T-cell (primary cell): ENCODE measurements around the gene CLPX. TPM values are rescaled to one million over a fixed set of nuclear protein-coding genes. Genes with fewer than 3 reads are reported as not detected.
"Not testable (repeated sequence)": the region's sequence is repeated elsewhere in the genome, so short reads cannot be mapped to it uniquely, and the experiment has no call there.

Experiments used
- ATAC-seq, 4 experiments: fragments of 200-7000 bp in 3 of 4; fragments of 150-1000 bp in 1 of 4; cut with Tn5 transposase; replicated peaks in 1 of 4; 1 replicate in 3 of 4; 2 replicates in 1 of 4; pipeline ENCODE4 v1.10.0; 2021; ENCODE audit warnings: moderate library complexity in 3 of 4, mild to moderate bottlenecking in 2 of 4, moderate number of reproducible peaks in 1 of 4
- CTCF ChIA-PET, 2 donors: fragments of 300-600 bp; sonication (Branson Sonifier 250); formaldehyde crosslinking; loops; one replicate each; lab custom pipeline; 2022; ENCODE audit warnings: antibody characterized with exemption in 2 of 2; lab: Charles Lee
- POLR2A ChIA-PET, 2 donors: fragments of 300-600 bp; sonication (Branson Sonifier 250); formaldehyde crosslinking; loops; one replicate each; lab custom pipeline; 2022; ENCODE audit warnings: antibody characterized with exemption in 2 of 2; lab: Charles Lee
- DNase-seq, 35 experiments: peaks; one replicate each; pipeline versions ENCODE4 v3.0.0 to v3.0.0-alpha.2; 2013 to 2023
- H3K27ac ChIP-seq: one replicate; pipeline ENCODE4 v1.5.1; 2013; ENCODE audit warnings: low read length
- H3K27me3 ChIP-seq, 2 experiments: replicated peaks in 1 of 2; 1 replicate in 1 of 2; 2 replicates in 1 of 2; pipeline versions ENCODE4 v1.6.1 to v1.7.0; 2013; ENCODE audit warnings: low read length in 1 of 2, mixed read lengths in 1 of 2; ENCODE audit not compliant: control insufficient read depth in 2 of 2, insufficient read depth in 2 of 2; ENCODE audit errors: extremely low read depth in 1 of 2
- H3K36me3 ChIP-seq, 2 donors: 1 replicate in 1 of 2; 2 replicates in 1 of 2; pipeline versions ENCODE4 v1.6.1 to v1.7.0; 2013; ENCODE audit warnings: low read length in 1 of 2; ENCODE audit not compliant: control insufficient read depth in 2 of 2, insufficient read depth in 1 of 2; ENCODE audit errors: extremely low read depth in 1 of 2
- H3K4me1 ChIP-seq, 2 experiments: 1 replicate in 1 of 2; 2 replicates in 1 of 2; pipeline versions ENCODE4 v1.6.1 to v1.7.0; 2013; ENCODE audit warnings: low read length in 2 of 2, mixed read lengths in 1 of 2; ENCODE audit not compliant: insufficient read depth in 2 of 2, control insufficient read depth in 1 of 2; ENCODE audit errors: extremely low read depth in 1 of 2
- H3K4me3 ChIP-seq, 2 donors: 1 replicate in 1 of 2; 2 replicates in 1 of 2; pipeline versions ENCODE4 v1.5.1 to v1.7.0; 2013; ENCODE audit warnings: mild to moderate bottlenecking in 2 of 2, low read length in 1 of 2, moderate library complexity in 1 of 2; ENCODE audit not compliant: control insufficient read depth in 1 of 2; ENCODE audit errors: extremely low read depth in 1 of 2
- H3K9me3 ChIP-seq: 2 replicates; pipeline ENCODE4 v1.7.0; 2013
- H3K27ac Mint-ChIP-seq, 2 donors: one replicate each; pipeline ENCODE4 v1.8.0; 2020 to 2021; ENCODE audit warnings: mild to moderate bottlenecking in 2 of 2, mixed read lengths in 2 of 2
- H3K27me3 Mint-ChIP-seq, 2 donors: one replicate each; pipeline ENCODE4 v1.8.0; 2021 to 2022; ENCODE audit warnings: mixed read lengths in 2 of 2
- H3K36me3 Mint-ChIP-seq: one replicate; pipeline ENCODE4 v1.8.0; 2021; ENCODE audit warnings: mixed read lengths
- H3K4me1 Mint-ChIP-seq, 3 donors: one replicate each; pipeline ENCODE4 v1.8.0; 2020 to 2022; ENCODE audit warnings: mixed read lengths in 3 of 3, mild to moderate bottlenecking in 1 of 3
- H3K4me3 Mint-ChIP-seq, 3 donors: one replicate each; pipeline ENCODE4 v1.8.0; 2020 to 2022; ENCODE audit warnings: mild to moderate bottlenecking in 3 of 3, mixed read lengths in 3 of 3, moderate library complexity in 3 of 3
- H3K9me3 Mint-ChIP-seq, 3 donors: one replicate each; pipeline ENCODE4 v1.8.0; 2020 to 2022; ENCODE audit warnings: mixed read lengths in 3 of 3
- WGBS: methylation state at CpG from one replicate; pipeline ENCODE4 v1.1.5; 2013; ENCODE audit warnings: missing lambda C conversion rate; ENCODE audit not compliant: insufficient coverage; 5-methylcytosine and 5-hydroxymethylcytosine counted together
- total RNA-seq, 35 experiments: library from RNA in 6 of 35; stranded (reverse) in 6 of 35; fragments of 120-200 nt in 1 of 35; gene quantifications; one replicate each; pipeline versions ENCODE4 v1.2.1 to v1.2.4 and lab custom pipeline; 2013 to 2026

CLPX gene
- total RNA-seq, 5 donors from 2014 or later (not counting 1 experiment from before 2014, with no cell fraction given): 32.6 to 54.4 (median 51.1) TPM

DNA sequence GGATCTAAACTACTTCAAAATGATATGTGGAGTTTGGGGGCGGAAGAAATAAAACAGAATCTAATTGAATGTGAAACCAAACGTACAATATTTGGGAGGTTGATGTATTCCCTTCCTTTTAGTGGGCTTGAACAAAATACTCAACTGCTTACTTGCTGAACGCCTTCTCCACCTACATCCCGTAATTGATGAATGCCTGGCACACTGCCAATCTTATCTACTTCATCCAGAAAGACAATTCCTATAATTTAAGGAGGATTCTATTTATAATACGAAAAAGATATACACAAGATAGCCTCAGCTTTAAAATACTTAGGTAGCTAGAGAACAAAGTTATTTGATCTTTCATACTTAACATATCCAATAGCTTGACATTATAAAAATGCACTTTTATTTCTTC lies 28.4 kb downstream of the CLPX start:
- POLR2A ChIA-PET: no interaction called here
- peaks cover 0 to 69% of the 10 kb centered on the region in 2 donors for H3K36me3 ChIP-seq
- no peak overlapping the region for H3K27ac ChIP-seq
- no peaks in the 10 kb centered on the region for H3K4me1 ChIP-seq
- ATAC-seq: no peak
- CTCF ChIA-PET: no interaction called here
- WGBS: no CpG with 5 or more reads among the region's 5 CpGs
- H3K9me3 ChIP-seq: no peaks in the 10 kb centered on the region
- Mint-ChIP-seq H3K4me3 (no peak overlapping the region), H3K27ac (no peak overlapping the region), H3K9me3 (no peaks in the 10 kb centered on the region), H3K36me3 (peaks cover 39% of the 10 kb centered on the region), H3K4me1 (peaks cover 3 to 6% (median 5%) of the 10 kb centered on the region in 3 donors), H3K27me3 (no peaks in the 10 kb centered on the region)
- no peak for DNase-seq
- H3K4me3 ChIP-seq: no peak overlapping the region
- H3K27me3 ChIP-seq: no peaks in the 10 kb centered on the region

DNA sequence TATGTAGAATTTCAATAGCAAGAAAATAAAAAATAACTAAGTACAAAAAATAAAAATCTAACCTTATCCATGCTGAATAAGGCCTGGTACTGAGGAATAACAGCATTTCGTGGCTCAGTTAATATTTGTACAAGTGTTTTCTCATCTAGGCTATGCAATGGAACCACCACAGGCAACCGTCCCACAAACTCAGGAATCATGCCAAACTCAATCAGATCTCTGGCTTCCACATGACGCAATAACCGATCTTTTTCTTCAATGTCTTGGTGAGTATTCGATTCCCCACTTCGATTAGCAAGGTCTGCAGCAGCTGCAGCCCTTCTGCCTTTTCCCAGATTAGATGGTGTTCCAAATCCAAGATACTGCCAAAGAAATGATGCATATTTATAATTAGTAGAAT lies 30.4 kb downstream of the CLPX start:
- DNase-seq (no peak), ATAC-seq (no peak)
- Mint-ChIP-seq H3K36me3 (peaks cover 43% of the 10 kb centered on the region), H3K4me3 (no peak overlapping the region), H3K9me3 (no peaks in the 10 kb centered on the region), H3K27ac (no peak overlapping the region), H3K4me1 (no peaks in the 10 kb centered on the region), H3K27me3 (no peaks in the 10 kb centered on the region)
- H3K4me1 ChIP-seq: no peaks in the 10 kb centered on the region
- H3K36me3 ChIP-seq: peaks cover 0 to 86% of the 10 kb centered on the region in 2 donors
- no peak overlapping the region for H3K27ac ChIP-seq
- POLR2A ChIA-PET: interaction anchor here in 1 of 2 donors (0.6 kb wide), 1 partner anchor 130 kb away, joined by 7 read pairs; no protein-coding TSS in a partner anchor
- H3K9me3 ChIP-seq: no peaks in the 10 kb centered on the region
- CTCF ChIA-PET: no interaction called here
- H3K4me3 ChIP-seq: no peak overlapping the region
- 100% methylated on average over 2 of the region's 6 CpGs for WGBS
- H3K27me3 ChIP-seq: no peaks in the 10 kb centered on the region

GRCh38 chr15:65147902-65148301 lies 37.2 kb downstream of the CLPX start:
- H3K4me3 ChIP-seq: no peak overlapping the region
- Mint-ChIP-seq H3K36me3 (peaks cover 17% of the 10 kb centered on the region), H3K4me3 (no peak overlapping the region), H3K9me3 (no peaks in the 10 kb centered on the region), H3K27me3 (no peaks in the 10 kb centered on the region), H3K27ac (no peak overlapping the region), H3K4me1 (no peaks in the 10 kb centered on the region)
- no peak for DNase-seq
- no peaks in the 10 kb centered on the region for H3K27me3 ChIP-seq
- WGBS: 100% methylated on average over 1 of the region's 3 CpGs
- peaks cover 0 to 40% of the 10 kb centered on the region in 2 donors for H3K36me3 ChIP-seq
- no peak for ATAC-seq
- H3K4me1 ChIP-seq: no peaks in the 10 kb centered on the region
- no peaks in the 10 kb centered on the region for H3K9me3 ChIP-seq
- ChIA-PET POLR2A (interaction anchor here in 1 of 2 donors (1.5 kb wide), 1 partner anchor 14 kb away, joined by 4 read pairs; no protein-coding TSS in a partner anchor), CTCF (no interaction called here)
- H3K27ac ChIP-seq: no peak overlapping the region

DNA sequence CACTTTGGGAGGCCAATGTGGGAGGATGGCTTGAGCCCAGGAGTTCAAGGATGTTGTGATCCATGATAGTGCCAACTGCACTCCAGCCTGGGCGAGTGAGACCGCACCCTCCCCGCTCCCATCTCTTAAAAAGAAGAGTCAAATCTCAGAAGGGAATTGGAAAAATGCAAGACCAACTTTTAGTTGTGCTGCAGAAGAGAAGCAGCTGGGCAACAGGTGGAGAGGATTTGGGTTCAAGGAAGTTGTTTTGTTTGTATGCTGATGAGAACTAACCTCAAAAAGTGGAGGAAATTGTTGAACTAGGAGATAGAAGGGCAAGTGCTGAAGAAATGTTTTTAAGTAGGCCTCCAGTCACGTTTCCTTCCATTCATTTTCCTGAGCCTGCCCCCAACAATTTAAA lies 38.7 kb downstream of the CLPX start:
- no peaks in the 10 kb centered on the region for H3K9me3 ChIP-seq
- Mint-ChIP-seq H3K27me3 (no peaks in the 10 kb centered on the region), H3K4me1 (no peaks in the 10 kb centered on the region), H3K27ac (no peak overlapping the region), H3K4me3 (no peak overlapping the region), H3K36me3 (peaks cover 11% of the 10 kb centered on the region), H3K9me3 (no peaks in the 10 kb centered on the region)
- CTCF ChIA-PET: no interaction called here
- DNase-seq: no peak
- H3K27me3 ChIP-seq: no peaks in the 10 kb centered on the region
- 100% methylated on average over 1 of the region's 4 CpGs for WGBS
- H3K4me1 ChIP-seq: no peaks in the 10 kb centered on the region
- no peak for ATAC-seq
- H3K27ac ChIP-seq: no peak overlapping the region
- H3K4me3 ChIP-seq: no peak overlapping the region
- peaks cover 0 to 29% of the 10 kb centered on the region in 2 donors for H3K36me3 ChIP-seq
- POLR2A ChIA-PET: no interaction called here

DNA sequence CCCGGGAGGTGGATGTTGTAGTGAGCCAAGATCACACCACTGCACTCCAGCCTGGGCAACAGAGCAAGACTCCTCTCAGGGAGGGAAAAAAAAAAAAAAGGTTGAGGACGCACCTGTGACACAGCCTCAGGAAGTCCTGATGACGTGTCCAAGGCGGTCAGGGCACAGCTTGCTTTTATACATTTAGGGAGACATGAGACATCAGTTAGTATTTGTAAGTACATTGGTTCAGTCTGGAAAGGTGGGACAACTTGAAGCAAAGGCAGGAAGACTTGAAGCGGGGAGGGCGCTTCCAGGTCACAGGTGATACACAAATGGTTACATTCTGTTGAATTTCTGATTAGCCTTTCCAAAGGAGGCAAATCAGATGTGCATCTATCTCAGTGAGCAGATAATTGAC lies 46.5 kb downstream of the CLPX start:
- 98% methylated on average over 4 of the region's 6 CpGs for WGBS
- H3K36me3 Mint-ChIP-seq, CTCF ChIA-PET, H3K36me3 ChIP-seq, H3K4me1 ChIP-seq, POLR2A ChIA-PET, H3K4me3 Mint-ChIP-seq, ATAC-seq, H3K27ac ChIP-seq, H3K9me3 ChIP-seq, H3K27ac Mint-ChIP-seq, H3K9me3 Mint-ChIP-seq, H3K27me3 ChIP-seq, H3K4me3 ChIP-seq, DNase-seq, H3K27me3 Mint-ChIP-seq: not testable (repeated sequence)
- peaks cover 6 to 10% (median 7%) of the 10 kb centered on the region in 3 donors for H3K4me1 Mint-ChIP-seq

- DNase-seq, H3K36me3 ChIP-seq, H3K27me3 ChIP-seq, H3K27ac Mint-ChIP-seq, ATAC-seq, H3K9me3 ChIP-seq, H3K27ac ChIP-seq, H3K4me3 Mint-ChIP-seq, H3K27me3 Mint-ChIP-seq, CTCF ChIA-PET, H3K4me1 ChIP-seq, H3K4me3 ChIP-seq, POLR2A ChIA-PET, H3K36me3 Mint-ChIP-seq, H3K9me3 Mint-ChIP-seq: not testable (repeated sequence)
- WGBS: no CpG with 5 or more reads among the region's 4 CpGs
- peaks cover 7 to 13% (median 8%) of the 10 kb centered on the region in 3 donors for H3K4me1 Mint-ChIP-seq
These were observed 47.2 kb downstream of the CLPX start for GRCh38 chr15:65137893-65138292.

DNA sequence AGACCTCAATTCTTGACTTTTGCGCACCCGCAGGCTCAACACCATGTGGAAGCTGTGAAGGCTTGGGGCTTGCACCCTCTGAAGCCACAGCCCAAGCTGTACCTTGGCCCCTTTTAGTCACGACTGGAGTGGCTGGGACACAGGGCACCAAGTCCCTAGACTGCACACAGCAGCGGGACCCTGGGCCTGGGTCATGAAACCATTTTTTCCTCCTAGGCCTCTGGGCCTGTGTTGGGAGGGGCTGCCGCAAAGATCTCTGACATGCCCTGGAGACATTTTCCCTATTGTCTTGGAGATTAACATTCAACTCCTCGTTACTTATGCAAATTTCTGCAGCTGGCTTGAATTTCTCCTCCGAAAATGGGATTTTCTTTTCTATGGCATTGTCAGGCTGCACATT lies 48.1 kb downstream of the CLPX start:
- H3K4me3 Mint-ChIP-seq, CTCF ChIA-PET, H3K36me3 ChIP-seq, POLR2A ChIA-PET, DNase-seq, H3K27me3 Mint-ChIP-seq, H3K9me3 ChIP-seq, H3K9me3 Mint-ChIP-seq, H3K27ac Mint-ChIP-seq, H3K4me3 ChIP-seq, H3K27ac ChIP-seq, H3K27me3 ChIP-seq, ATAC-seq, H3K36me3 Mint-ChIP-seq: not testable (repeated sequence)
- WGBS: 93% methylated on average over 4 of the region's 7 CpGs
- peaks cover 14 to 19% (median 15%) of the 10 kb centered on the region in 3 donors for H3K4me1 Mint-ChIP-seq
- H3K4me1 ChIP-seq: peaks cover 0 to 14% of the 10 kb centered on the region in 2 experiments
